HG02943 (cell line): ENCODE measurements around the gene S100A16.
"Not testable (repeated sequence)": the region's sequence is repeated elsewhere in the genome, so short reads cannot be mapped to it uniquely, and the experiment has no call there.

Source experiments
- ATAC-seq: cut with Tn5 transposase; IDR thresholded peaks from one replicate; pipeline ENCODE4 v1.9.1; 2021; ENCODE audit warnings: mild to moderate bottlenecking, low read depth, moderate library complexity; ENCODE audit not compliant: unreplicated experiment

The S100A16 gene

DNA sequence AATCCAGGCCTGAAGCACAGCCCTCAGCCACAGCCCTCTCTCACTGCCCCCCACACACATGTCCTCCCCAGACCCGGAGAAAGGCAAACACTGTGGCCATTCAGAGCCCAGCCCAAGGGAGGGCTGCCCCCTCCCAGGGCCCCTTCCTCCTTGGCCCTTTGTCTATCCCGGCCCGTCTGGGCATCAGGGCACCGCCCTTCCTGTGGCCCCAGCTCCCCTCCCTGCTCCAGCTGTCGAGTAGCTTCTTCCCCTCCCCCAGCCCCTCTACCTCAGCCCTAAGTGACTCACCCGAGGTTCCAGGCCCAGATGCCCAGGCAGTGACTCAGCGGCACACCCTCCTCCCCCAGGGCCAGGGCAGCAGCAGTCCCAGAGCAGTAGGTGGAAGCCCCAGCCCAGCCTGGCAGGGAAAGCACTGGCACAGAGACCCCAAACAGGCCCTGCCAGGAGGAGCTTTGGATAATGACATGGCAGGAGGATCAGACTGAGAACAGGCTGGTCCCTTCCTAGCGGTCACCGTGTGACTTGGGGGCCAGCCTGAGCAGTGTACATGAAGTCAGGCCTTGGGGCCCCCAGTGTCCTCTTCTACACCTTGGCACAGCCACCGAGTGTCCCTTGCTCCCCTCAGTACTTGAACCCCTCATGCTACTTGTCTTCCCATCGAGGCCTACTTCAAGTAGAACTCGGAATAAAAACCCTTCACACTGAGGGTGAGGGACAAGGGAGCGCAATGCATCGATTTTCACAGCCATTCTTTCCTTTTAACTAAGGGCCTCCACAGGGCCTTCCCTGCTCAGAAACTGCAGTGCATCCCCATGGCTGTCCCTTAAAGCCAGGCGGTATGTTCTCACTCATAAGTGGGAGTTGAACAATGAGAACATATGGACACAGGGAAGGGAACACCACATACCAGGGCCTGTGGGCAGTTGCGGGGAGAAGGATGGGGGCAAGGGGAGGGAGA lies 46.2 kb downstream of the S100A16 start:
- ATAC-seq = no peak

DNA sequence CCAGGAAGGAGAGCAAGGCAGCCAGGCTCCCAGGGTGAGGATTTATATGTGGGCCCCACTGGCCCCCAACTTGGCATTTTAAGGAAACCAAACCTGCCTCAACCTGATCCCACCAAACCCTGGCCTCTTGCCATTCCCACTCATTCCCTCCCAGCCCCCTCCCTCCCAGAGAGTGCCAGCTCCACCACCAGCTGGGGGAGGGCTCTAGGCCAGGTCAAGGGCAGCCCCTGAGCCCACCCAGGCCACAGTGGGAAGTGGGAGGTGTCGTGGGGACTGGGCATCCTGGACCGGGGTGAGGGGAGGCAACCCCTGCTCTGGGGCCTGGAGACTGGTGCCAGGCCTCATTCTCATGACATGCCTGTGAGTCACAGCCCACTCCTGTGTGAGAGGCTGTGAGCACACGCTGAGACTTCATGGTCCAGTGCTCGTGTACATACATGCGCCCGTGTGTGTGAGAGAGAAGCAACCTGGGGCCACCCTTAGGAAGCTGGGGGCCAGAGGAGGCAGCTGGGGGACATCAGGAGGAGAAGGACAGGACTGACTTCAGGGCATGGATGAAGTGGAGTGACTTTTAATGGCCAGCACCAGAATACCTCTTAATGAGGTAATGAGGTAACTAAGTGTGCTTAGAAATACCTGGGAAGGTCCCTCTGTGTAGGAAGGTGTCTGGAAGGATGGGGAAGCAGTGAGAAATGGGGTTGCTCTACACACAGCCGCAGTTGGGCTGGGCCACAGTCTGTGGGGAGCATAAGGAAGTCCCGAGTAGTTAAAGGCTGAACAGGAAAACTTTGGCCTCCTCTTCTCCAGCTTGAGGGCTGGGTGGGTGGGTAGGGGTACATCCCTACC lies 47.2 kb downstream of the S100A16 start, which contains the start of gene S100A2:
S100A2 (minus strand) TSS at position 316 of the 846 bp plus-strand sequence. CDS start 1,967 bp downstream, outside the sequence.
- ATAC-seq = no peak

DNA sequence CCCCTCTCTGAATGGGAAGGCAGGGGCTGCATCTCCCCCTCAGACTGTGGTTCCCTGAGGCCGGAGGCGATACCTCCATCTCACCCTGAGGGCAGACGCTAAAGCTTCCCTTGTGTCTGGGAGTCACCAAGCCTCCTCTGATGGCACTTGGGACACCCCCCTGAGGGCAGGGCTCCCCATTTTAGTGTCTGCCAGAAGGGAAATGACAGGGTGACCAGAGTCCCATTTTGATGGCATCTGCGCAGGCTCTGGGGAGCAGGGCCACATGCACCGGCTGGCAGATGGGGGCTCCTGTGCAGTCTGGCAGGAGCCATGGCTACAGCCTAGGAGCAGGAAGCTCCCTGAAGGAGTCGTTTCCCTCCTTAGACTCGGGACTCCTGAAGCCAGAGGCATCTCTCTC lies 48.9 kb downstream of the S100A16 start:
- no peak for ATAC-seq

DNA sequence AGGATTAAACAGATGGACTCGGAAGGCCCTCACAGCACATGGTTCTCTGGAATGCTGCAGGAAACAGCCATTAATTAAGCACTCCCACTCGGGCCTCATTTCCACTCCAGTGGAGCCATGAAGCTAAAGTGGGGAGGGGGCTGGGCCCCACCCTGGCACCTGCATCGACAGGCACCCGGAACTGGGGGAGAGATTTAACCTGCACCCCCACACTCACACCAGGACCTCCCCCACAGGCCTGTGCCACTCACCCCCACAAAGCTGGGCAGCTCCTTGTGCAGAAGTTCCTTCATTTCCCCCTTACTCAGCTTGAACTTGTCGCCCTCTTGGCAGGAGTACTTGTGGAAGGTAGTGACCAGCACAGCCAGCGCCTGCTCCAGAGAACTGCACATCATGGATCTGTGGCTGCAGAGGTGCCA lies 49.4 kb downstream of the S100A16 start:
- ATAC-seq = no peak

- ATAC-seq = not testable (repeated sequence)
These were observed 50.9 kb downstream of the S100A16 start for GRCh38 chr1:153562021-153562420.

GRCh38 chr1:153561466-153561985 lies 51.4 kb downstream of the S100A16 start:
- no peak for ATAC-seq

- no peak for ATAC-seq
These were observed 52.0 kb downstream of the S100A16 start for GRCh38 chr1:153560771-153561465.

GRCh38 chr1:153560241-153560640 lies 52.7 kb downstream of the S100A16 start:
- no peak for ATAC-seq

DNA sequence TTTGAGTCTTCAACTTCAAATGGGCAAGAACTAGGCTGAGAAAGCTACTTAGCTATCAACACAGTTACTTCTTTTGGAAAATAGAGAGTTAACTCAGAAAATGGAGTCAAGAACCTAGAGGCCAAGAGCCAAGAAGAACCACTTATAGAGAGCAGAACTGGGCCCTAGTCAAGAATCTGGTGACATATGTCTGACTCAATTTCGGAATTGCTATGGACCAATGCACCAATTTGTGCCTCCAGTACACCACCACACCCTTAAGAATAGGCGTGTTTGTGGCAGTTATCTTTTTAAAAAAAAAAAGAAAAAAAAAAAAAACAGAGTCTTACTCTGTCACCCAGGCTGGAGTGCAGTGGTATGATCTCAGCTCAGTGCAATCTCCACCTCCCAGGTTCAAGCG lies 55.1 kb downstream of the S100A16 start:
- ATAC-seq = no peak
